H1 (cell line): Measurements from ENCODE around the gene FAM162A.
A peak's percentile ranks its signal among the peaks of the same experiment; 100 is the strongest.

Experiments
- CREB1 ChIP-seq: IDR thresholded peaks from 2 replicates; pipeline ENCODE4 v1.6.1; 2012; ENCODE audit warnings: inconsistent platforms
- CTCF ChIP-seq, 3 experiments: IDR thresholded peaks; 1 replicate in 2 of 3; 2 replicates in 1 of 3; pipeline versions ENCODE4 v1.5.1 to v1.6.1; 2011; ENCODE audit warnings: low read length in 3 of 3, mild to moderate bottlenecking in 3 of 3, inconsistent platforms in 2 of 3, low read depth in 1 of 3, moderate library complexity in 1 of 3; ENCODE audit not compliant: insufficient read depth in 1 of 3; ENCODE audit errors: control extremely low read depth in 1 of 3
- EP300 ChIP-seq, 2 experiments: IDR thresholded peaks; 1 replicate in 1 of 2; 2 replicates in 1 of 2; pipeline ENCODE4 v1.6.1; 2011 to 2012; ENCODE audit warnings: low read depth in 2 of 2, low read length in 2 of 2, mild to moderate bottlenecking in 2 of 2, borderline replicate concordance in 1 of 2, inconsistent platforms in 1 of 2, moderate library complexity in 1 of 2
- EZH2 ChIP-seq: fragments of 200-600 bp; sonication (generic); IDR thresholded peaks from 2 replicates; pipeline ENCODE4 v1.7.1; 2012; ENCODE audit warnings: low read depth, mild to moderate bottlenecking, moderate library complexity, low read length, inconsistent platforms; ENCODE audit not compliant: severe bottlenecking
- JUN ChIP-seq: IDR thresholded peaks from 2 replicates; pipeline ENCODE4 v1.6.1; 2011; ENCODE audit warnings: low read depth, mild to moderate bottlenecking, improper control_type of control experiment, low read length
- MAX ChIP-seq: IDR thresholded peaks from 2 replicates; pipeline ENCODE4 v1.6.1; 2012; ENCODE audit warnings: inconsistent platforms
- POLR2A ChIP-seq, 2 experiments: IDR thresholded peaks; 1 replicate in 1 of 2; 2 replicates in 1 of 2; pipeline ENCODE4 v1.6.1; 2011; ENCODE audit warnings: low read depth in 2 of 2, low read length in 2 of 2, mild to moderate bottlenecking in 2 of 2; ENCODE audit errors: control extremely low read depth in 1 of 2
- POLR2AphosphoS5 ChIP-seq: IDR thresholded peaks from 2 replicates; pipeline ENCODE4 v1.6.1; 2011; ENCODE audit warnings: low read depth, low read length
- SIN3A ChIP-seq, 2 experiments: IDR thresholded peaks in 1 of 2; conservative IDR thresholded peaks in 1 of 2; 2 replicates each; pipeline ENCODE4 v1.6.1; 2011 to 2012; ENCODE audit warnings: low read length in 2 of 2, improper control_type of control experiment in 1 of 2, low read depth in 1 of 2, mild to moderate bottlenecking in 1 of 2

- no peak for TF ChIP-seq SIN3A (conservative IDR thresholded peaks at IDR 0.05 in 1 of 2, IDR thresholded peaks at IDR 0.05 in 1 of 2; ENCODE audit: low read depth in 1 of 2, low read length in 2 of 2)
- TF ChIP-seq CTCF (IDR thresholded peaks at IDR 0.05; ENCODE audit: control extremely low read depth in 1 of 3, insufficient read depth in 1 of 3, low read depth in 1 of 3, low read length in 3 of 3): peak in 2 of 3 experiments; percentile 8 to 33; a peak in 2 of 4 replicates
- TF ChIP-seq POLR2A (IDR thresholded peaks at IDR 0.05; ENCODE audit: control extremely low read depth in 1 of 2, low read depth in 2 of 2, low read length in 2 of 2): no peak
- no peak for TF ChIP-seq JUN
- no peak for TF ChIP-seq MAX
- TF ChIP-seq CREB1: no peak
- no peak for TF ChIP-seq EP300 (IDR thresholded peaks at IDR 0.05; ENCODE audit: borderline replicate concordance in 1 of 2, low read depth in 2 of 2, low read length in 2 of 2)
- TF ChIP-seq EZH2: no peak
- TF ChIP-seq POLR2AphosphoS5: no peak
These were observed 75.0 kb downstream of the FAM162A start for GRCh38 chr3:122458992-122459391.
